ENCODE results near the gene KBTBD12.
"Not testable (repeated sequence)": the region's sequence is repeated elsewhere in the genome, so short reads cannot be mapped to it uniquely, and the experiment has no call there.

KBTBD12 gene, protein sequence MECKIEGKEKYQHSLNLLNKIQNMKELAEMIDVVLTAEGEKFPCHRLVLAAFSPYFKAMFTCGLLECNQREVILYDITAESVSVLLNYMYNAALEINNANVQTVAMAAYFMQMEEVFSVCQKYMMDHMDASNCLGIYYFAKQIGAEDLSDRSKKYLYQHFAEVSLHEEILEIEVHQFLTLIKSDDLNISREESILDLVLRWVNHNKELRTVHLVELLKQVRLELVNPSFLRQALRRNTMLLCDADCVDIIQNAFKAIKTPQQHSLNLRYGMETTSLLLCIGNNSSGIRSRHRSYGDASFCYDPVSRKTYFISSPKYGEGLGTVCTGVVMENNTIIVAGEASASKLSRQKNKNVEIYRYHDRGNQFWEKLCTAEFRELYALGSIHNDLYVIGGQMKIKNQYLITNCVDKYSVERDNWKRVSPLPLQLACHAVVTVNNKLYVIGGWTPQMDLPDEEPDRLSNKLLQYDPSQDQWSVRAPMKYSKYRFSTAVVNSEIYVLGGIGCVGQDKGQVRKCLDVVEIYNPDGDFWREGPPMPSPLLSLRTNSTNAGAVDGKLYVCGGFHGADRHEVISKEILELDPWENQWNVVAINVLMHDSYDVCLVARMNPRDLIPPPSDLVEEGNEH

DNA sequence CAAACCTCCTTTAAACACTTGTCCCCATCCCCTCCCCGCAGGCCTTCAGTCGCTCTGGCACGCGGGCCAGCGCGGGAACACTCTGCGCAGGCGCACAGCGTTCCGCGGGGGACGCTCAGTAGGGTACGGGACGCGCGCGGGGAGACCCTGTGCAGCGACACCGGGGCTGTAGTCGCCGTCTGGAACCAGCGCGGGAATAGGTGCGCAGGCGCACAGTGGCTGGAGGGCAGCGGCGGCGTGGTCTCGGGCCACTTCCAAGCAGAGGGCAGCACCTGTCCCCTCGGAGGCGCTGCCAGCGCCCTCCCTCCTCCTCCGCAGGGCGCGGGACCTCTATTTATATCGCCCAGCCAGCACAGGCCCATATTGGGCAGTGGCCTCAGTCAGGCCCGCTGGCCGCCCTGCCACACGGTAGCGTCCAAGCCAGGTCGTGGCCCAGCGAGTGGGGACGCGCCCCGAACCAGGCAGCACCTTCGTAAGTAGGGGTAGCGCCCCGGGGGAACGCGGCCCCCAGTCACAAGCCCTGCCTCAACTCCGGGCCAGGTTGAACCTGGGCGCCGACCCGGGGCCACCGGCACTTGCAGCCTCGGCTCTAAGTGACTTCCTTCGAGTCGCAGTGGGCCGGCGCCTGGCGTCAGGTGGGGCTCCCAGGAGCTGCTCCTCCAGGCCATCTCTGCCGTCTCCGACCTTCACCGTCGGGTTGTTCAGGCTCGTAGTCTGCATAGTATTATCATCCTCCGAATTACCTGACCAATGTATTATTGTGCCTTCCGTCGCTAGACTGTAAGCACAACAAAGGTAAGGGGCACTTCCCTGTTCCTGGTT is at the start of gene KBTBD12:
KBTBD12 (plus strand) TSS at position 118 of the 822 bp plus-strand sequence. CDS start 7,830 bp downstream, outside the sequence.
- no peak for DNase-seq (ENCODE audit: low spot score)

DNA sequence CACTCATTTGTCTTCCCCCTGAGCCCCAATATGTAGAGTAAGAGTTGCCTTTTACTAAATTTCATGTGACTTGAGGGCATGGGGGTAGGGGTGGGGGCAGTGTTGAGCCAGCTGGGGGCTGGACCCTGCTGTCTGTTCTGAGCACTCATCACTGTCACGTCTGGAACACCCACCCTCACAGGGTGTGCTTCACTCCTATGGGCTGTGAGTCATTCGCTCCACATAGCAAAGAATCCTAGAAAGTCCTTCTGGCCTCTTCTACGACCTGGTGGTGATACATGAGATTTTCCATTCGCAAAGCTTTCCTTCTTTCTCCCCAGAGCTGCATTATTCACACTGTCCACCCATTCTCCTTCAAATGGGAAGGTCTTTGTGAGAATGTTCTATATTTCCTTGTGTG is 49.1 kb upstream of the KBTBD12 start:
- DNase-seq (ENCODE audit: low spot score): peak; percentile 17

DNA sequence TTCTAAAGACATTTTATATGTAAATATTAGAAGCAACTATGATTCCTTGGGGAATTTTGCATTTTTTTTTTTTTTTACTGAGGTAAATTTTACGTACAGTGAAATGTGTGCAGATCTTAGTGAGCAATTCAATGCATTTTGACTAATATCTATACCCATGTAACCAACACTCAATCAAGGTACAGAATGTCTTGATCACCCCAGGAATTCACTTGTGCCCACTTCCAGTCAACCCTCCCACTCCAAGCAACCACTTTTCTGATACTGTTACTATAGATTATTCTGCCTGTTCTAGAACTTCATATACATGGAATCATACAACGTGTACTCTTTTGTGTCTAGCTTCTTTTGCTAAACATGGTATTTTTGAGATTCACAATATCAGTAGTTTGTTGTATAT is 47.6 kb upstream of the KBTBD12 start:
- no peak for DNase-seq (ENCODE audit: low spot score)

DNA sequence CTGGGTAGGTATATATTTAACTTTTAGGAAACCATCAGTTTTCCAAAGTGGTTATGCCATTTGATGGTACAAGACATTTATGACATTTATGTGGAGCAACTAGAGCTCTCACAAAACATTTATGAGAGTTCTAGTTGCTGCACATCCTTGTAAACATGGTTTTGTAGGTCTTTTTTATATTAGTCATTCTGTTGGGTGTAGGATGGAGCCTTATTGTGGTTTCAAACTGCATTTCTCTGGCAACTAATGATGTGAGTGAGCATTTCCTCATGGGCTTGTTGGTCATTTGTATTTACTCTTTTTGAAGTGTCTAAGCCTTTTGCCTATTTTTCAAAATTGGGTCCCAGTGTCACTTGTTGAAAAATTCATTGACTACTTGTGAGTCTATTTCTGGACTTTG is 47.0 kb upstream of the KBTBD12 start:
- DNase-seq (ENCODE audit: low spot score): no peak

DNA sequence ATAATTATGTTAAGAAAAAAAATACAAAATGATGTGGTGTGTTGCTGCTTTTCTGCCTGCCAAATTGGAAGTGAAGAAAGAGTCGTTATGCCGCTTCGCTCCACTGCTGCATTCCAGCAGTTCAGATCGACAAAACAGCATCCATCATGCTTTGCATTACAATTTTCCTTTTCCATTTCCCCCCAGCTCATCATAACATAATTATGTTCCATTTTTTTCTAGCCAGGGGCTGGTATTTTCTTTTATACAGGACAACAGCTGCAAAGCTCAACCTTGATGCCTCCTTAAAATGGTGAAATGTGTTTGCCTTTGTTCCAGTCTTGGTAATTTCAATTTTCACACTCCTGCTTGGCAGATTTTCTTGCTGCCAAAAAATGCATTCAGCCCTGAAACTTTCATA is 44.9 kb upstream of the KBTBD12 start:
- DNase-seq (ENCODE audit: low spot score): no peak

DNA sequence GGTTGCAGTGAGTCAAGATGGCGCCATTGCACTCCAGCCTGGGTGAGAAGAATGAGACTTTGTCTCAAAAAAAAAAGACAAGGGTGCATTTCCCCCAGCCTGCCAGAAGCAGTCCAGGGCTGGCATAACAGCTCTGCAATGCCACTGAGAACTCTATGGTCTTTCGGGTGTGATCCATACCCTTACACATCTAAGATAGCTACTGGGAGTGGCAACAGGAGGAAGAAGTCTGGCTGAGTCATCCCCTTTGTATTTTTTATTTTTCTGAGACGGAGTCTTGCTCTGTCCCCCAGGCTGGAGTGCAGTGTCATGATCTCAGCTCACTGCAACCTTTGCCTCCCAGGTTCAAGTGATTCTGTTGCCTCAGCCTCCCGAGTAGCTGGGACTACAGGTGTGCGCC is 40.9 kb upstream of the KBTBD12 start:
- DNase-seq (ENCODE audit: low spot score): not testable (repeated sequence)

DNA sequence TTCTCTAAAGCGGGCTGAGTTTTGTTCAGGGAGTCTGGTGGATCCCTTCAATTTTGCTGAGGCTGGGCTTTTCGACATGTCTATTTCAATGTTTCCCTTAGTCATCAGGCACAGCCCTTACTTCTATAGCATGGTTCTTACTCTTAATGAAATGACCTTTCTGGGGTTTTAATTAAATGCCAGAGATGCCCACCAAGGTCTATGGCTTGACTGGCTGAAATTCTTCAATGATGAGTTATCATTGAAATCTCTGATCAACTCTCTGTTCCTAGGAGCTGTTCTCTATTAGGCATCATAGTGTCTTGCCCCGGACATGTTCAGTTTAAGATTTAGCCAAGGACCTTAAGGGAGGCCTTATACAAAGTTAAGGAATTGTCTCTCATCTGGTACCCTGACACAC is 33.4 kb upstream of the KBTBD12 start:
- DNase-seq (ENCODE audit: low spot score): no peak

DNA sequence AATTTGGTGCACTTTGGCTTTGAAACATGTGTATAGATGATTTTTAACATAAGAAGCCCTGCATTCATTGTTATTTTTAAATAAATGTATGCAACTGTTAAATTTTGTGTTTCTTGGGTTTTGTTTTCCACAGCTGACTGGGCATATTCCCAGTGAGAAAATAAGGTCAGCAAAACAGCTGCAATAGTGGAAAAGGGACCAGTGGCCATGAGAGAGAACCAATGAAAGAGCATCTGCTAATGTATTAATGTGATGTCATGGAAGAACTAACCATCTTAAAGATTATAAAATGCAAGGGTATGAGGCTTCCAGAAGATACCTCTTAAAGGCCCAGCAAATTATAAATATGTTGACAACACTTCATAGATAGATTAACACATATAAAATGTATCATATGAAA is 31.0 kb upstream of the KBTBD12 start:
- DNase-seq (ENCODE audit: low spot score): no peak

DNA sequence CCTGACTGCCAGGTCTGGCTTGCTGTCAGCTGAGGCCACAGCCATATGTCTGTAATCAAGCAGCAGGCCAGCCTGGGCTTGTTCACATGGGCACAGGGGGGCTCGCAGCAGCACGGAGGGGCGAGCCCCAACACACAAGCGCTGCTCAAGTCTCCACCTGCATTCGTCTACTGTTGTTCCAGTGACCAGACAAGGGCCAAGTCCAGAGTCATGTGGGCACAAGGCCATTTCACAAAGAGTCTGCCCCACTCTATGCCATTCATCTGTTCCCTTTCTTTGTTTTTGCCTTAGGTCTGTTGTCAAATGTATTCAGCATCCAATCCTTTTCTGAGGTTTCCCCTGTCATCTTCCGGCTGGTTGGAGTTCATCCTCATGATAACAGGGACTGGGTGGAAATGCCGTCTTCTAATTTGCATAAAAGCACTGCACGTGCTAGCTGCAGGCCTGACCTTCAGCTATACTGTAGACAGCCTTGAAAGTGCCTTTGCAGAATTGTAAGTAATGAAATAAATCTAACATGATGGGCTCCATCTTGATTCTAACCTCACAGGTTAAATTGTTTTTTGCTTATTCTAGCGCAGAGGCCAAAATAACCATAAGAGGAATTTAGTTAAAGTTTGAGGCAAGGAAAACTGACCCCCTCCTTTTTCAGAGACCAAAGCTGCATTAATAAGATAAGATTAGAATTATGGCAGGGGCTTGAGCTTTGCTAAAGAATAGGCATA is 28.6 kb upstream of the KBTBD12 start:
- no peak for DNase-seq (ENCODE audit: low spot score)

DNA sequence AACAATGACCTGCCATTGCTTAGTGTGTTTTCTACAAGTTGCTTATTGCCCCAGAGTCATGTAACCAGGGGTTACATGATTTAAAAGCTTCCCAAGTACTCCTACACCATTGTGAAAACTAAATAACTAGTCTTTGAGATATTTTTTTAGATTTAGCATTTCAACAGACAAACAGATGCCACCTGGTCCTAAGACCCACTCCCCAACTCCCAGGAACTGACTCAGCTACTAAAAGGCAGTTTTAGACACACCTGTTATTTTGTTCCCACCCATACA is 28.1 kb upstream of the KBTBD12 start:
- DNase-seq (ENCODE audit: low spot score): no peak

DNA sequence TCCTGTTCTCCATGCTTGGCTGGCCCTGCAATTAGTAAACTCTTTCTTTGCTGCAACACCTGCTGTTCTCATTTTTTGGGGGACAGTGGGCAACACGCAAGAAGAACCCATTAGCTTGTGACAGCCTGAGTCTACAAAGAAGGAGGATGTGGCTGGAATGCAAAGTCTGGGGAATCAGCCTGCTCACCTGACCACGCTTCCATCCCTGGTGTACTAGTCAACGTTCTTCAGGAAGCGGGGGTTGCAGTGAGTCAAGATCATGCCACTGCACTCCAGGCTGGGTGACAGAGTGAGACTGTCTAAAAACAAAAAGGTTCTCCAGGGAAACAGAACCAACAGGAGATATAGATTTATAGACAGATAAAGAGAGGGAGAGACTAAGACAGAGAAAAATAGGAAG is 27.7 kb upstream of the KBTBD12 start:
- DNase-seq (ENCODE audit: low spot score): no peak

DNA sequence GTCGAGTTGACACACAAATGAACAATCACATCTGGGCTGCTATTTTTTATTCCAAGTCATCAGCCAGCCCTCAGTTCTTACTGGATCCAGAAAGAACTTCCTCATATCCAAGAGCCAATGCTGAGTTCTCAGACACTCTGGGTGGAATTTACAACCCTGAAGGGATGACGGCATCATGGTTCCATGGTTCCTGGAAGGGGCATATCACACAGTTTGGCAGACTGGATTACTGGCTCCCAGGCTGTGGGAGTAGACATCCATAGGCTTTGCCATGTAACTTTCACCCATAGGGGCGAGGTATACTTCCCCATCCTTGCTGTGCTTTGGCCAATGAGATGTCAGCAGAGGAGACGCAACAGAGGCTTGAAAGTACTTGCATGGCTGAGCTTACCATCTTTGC is 26.9 kb upstream of the KBTBD12 start:
- no peak for DNase-seq (ENCODE audit: low spot score)

DNA sequence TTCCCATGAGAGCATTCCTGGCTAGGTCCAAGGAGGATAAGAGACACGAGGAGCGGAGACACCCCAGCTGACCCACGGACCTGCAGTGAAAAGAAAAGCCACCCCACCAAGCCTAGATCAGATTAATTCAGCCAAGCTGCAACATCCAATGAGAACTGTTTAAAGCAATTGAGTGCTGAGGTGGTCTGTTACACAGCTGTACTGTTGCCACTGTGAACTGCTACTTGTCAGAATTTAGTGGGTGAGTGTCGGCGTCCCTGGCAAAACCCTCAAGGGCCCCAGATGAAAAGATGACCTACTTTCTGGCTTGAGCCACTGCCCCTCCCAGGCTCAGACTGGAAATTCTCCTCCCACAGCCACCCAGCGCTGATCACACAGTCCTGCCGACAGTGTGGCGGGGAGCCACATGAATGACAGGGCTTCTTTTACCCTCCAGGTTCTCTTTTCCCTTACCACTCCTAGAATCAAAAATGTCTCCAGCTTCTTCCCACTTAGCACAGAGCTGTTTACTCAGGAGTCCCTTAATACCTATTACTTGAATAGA is 26.4 kb upstream of the KBTBD12 start:
- no peak for DNase-seq (ENCODE audit: low spot score)

DNA sequence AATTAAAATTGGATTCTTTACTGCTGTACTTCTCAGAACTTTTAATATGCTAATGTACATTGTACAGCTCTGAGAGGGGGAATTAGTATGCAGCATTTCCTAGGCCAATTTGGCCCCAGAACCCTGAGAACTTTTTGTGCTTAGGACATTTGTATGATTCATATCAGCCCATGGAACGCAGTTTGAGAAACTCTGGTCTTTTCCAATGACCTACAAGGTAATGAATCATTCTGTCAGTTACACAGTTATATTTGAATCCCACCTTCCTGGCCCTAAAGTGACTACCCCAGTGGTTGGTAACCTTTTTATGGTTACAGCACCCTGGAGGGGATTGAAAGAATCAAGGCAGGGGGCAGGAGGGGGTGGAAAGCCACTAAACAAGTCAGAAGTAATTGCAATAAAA is 25.6 kb upstream of the KBTBD12 start:
- no peak for DNase-seq (ENCODE audit: low spot score)

DNA sequence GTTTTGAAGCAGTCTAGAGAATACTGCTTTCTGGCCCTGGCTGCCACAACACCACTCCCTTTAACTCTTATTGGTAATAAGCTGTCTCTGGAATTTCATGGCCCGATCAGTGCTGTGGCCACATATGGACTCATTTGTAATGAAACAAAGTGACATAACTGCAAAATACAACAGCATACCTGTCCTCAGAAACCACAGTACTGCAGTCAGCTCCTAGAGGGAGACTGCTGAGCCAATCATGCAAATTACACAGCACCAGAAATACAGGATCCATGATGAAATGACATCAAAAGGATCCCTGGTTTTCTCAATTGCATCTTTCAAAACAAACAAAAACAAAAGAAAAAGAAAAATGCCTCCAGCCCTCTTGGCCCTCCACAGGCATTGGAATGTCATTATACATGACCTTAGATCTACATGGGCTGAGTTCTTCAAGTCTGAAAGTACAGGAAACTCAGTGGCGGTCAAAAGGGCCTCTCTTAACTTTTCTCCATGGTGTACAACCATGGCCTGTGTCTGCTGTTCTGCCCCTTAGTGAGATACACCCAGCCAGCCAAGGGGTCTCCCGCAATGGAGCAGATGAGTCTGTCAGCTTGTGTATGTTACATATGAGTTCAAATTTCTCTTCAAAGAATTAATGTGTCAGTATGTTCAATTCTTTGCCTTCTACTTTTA is 24.9 kb upstream of the KBTBD12 start:
- no peak for DNase-seq (ENCODE audit: low spot score)

DNA sequence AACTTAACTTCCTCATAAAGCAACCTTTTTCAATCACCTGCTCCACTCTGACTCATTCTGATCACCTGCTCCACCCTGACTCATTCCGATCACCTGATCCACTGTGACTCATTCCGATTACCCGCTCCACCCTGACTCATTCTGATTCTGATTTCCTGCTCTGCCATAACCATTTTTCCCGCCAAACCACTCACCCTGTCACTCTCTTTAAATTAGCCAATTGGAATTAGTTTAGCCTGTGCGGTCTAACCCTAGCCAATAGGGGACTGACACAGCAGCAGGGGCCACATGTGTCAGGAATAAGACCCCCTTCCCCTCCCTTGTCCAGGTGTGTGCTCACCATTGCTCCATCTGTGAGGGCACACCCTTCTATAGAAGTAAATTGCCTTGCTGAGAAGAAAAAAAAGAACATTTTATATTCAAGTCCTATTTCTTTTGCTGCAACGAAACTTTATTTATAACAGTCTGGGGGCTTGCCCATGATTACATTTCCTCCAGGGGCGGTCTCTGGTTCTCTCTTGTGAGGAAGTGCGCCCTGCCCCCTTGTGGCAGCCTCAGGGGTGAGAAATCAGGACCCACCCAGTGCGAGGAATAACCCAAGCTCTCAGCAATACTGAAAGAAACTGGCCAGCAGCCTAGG is 24.3 kb upstream of the KBTBD12 start:
- DNase-seq (ENCODE audit: low spot score): not testable (repeated sequence)

DNA sequence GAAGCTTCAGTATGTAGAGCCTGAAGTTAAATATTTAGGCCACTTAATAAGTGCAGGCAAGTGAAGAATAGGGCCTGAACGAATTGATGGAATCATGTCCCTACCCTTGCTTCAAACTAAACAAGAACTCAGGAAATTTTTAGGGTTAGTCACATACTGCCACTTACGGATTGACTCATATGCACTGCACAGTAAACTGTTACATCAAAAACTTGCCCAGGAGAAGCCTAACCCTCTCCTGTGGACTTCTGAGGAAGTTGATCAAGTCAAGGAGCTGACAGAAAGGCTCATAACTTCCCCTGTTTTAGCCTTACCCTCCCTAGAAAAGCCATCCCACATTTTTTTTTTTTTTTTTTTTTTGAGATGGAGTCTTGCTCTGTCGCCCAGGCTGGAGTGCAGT is 20.6 kb upstream of the KBTBD12 start:
- DNase-seq (ENCODE audit: low spot score): no peak

DNA sequence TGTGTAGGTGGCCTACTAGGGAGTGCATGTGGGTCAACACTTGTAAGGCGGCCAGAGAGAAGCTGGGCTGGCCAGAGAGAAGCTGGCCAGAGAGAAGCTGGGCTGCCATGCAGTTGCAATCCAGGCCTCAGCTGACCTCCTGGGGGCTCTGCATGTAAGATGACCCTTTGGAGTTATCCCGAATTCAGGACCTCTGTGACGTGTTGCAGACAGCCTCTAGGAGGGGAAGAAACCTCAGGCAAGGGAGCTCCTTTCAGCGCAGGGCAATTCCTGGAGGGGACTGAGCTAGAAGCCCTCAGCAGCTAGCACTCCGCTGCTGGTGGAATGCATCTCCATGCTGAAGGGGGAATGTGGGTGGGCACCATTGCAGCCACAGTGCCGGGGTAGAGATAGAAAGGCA is 15.8 kb upstream of the KBTBD12 start:
- DNase-seq (ENCODE audit: low spot score): no peak

DNA sequence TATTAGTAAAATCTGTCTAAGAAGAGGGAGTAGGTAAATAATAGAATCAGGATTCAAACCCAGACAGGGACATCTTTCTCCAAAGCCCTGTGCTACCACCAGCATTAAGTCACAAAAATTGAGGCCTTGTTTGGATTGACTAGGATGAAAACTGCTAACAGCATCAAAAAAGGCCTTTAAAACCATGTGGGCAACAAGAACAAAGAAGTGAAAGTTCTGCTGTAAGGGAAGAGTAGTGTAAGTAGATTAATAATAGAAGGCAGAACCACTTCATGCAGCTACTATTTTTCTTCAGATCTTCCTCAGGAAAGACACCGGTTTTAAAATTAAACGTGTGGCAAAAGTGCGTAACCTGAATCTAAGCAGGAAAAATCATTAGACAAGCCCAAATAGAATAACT is 15.3 kb upstream of the KBTBD12 start:
- DNase-seq (ENCODE audit: low spot score): no peak

DNA sequence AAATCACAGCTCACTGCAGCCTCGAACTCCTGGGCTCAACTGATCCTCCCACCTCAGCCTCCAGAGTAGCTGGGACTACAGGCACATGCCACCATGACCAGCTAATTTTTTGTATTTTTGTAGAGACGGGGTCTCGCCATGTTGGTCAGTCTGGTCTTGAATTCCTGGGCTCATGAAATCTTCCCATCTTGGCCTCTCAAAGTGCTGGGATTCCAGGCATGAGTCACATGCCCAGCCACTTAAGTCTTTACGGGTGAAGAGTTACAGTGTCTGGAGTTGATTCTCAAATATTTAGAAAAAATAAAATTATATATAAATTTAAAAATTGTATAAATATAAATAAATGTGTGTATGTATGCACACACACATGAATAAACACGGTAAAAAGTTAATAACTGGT is 14.5 kb upstream of the KBTBD12 start:
- no peak for DNase-seq (ENCODE audit: low spot score)

DNA sequence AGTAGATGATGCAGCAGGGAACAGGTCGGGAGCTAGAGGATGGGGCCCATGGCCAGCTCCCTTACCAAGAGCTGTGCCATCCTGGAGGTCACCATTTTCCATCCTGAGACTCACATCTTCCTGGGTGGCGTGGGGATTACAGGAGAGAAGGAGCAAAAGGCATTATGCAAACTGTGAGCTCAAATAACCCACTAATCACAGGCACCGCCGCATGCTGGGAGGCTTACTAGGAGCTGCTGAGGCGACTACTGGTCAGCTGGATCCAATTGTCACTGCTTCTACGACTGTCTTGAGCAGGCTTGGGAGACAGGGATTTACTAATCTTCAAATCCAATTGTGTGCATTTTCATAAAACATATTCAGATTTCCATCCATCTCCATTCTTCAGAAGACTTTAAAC is 12.5 kb upstream of the KBTBD12 start:
- DNase-seq (ENCODE audit: low spot score): no peak

Data from hepatic stellate cell (primary cell).